ENCODE data around the gene PAPPA2.
"Not testable (repeated sequence)": the region's sequence is repeated elsewhere in the genome, so short reads cannot be mapped to it uniquely, and the experiment has no call there.

PAPPA2 gene

DNA sequence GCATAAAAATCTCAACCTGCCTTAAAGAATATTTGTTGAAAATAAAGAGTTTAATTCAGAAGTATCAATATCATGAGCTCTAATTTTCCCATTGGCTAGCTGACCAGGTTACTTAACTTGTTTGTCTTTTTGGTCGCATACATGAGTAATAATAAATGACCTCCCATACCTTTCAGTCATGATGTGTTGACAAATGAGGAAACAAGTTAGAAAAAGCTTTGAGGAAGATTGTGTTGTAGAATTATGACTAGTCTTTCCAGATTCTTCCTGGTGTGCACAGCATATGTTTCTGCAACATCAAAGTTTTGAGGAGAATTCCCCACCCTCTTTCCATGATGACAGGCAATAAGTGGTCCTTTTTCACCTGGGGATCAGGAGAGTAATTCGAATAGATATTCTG lies 17.6 kb upstream of the PAPPA2 start:
- DNase-seq (ENCODE audit: extremely low read depth, low read depth) = no peak
- H3K4me3 ChIP-seq (replicated peaks; ENCODE audit: low read depth, low read length) = no peak overlapping the region
- TF ChIP-seq, protein P1, sequence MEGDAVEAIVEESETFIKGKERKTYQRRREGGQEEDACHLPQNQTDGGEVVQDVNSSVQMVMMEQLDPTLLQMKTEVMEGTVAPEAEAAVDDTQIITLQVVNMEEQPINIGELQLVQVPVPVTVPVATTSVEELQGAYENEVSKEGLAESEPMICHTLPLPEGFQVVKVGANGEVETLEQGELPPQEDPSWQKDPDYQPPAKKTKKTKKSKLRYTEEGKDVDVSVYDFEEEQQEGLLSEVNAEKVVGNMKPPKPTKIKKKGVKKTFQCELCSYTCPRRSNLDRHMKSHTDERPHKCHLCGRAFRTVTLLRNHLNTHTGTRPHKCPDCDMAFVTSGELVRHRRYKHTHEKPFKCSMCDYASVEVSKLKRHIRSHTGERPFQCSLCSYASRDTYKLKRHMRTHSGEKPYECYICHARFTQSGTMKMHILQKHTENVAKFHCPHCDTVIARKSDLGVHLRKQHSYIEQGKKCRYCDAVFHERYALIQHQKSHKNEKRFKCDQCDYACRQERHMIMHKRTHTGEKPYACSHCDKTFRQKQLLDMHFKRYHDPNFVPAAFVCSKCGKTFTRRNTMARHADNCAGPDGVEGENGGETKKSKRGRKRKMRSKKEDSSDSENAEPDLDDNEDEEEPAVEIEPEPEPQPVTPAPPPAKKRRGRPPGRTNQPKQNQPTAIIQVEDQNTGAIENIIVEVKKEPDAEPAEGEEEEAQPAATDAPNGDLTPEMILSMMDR (IDR thresholded peaks at IDR 0.05; ENCODE audit: low read depth, low read length, missing control alignments) = no peak

DNA sequence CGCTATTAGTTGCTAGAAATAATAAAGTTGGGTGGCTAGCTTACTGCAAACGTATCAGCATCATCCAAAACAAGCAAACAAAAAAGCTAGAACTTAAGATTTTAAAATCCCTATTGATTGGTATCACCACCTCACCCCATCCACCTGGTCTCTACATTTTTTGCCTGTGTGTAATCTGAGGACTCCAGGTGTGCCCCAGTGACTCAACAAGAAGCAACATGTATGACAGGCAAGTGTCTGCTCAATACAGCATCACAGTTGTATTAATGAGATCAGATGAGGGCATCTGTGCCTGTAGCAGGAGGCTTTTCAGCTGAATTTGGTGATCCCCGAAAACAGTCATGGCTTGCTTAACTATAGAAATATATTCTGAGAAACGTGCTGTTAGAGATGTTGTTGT lies 14.6 kb upstream of the PAPPA2 start:
- H3K4me3 ChIP-seq (replicated peaks; ENCODE audit: low read depth, low read length) = no peak overlapping the region
- TF ChIP-seq, protein P1 (IDR thresholded peaks at IDR 0.05; ENCODE audit: low read depth, low read length, missing control alignments) = no peak
- DNase-seq (ENCODE audit: extremely low read depth, low read depth) = no peak

DNA sequence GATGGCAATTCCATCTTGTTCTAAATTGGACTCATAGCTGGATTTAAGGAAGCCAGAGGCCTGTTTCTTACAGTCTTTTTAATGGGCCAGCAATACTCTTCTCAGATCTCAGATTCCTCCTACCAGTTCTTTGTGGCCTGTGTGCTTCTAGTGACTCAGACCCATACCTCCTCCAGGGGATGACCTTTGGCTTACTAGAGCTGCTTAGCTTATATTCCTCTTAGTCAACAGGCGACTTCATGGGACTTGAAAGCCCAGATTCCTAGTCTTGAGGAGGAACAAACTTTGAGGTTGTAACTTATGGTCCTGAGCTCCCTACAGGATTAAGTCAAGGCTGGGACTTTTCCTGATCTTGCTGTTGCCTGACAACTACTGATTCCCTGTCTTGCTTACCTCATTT lies 12.4 kb upstream of the PAPPA2 start:
- TF ChIP-seq, protein P1 (IDR thresholded peaks at IDR 0.05; ENCODE audit: low read depth, low read length, missing control alignments) = no peak
- no peak overlapping the region for H3K4me3 ChIP-seq (replicated peaks; ENCODE audit: low read depth, low read length)
- no peak for DNase-seq (ENCODE audit: extremely low read depth, low read depth)

DNA sequence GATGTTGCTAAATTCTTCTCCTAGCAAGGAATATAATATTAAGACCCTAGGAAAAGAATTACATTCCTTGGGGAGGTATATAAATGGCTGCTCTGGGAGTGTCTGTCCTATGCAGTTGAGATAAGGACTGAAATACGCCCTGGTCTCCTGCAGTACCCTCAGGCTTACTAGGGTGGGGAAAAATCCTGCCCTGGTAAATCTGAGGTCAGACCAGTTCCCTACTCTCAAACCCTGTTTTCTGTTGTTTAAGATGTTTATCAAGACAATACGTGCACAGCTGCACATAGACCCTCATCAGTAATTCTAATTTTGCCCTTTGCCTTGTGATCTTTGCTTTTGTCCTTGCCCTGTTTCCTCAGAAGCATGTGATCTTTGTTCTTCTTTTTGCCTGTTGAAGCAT lies 11.2 kb upstream of the PAPPA2 start:
- not testable (repeated sequence) for H3K4me3 ChIP-seq (replicated peaks; ENCODE audit: low read depth, low read length); DNase-seq (ENCODE audit: extremely low read depth, low read depth)

DNA sequence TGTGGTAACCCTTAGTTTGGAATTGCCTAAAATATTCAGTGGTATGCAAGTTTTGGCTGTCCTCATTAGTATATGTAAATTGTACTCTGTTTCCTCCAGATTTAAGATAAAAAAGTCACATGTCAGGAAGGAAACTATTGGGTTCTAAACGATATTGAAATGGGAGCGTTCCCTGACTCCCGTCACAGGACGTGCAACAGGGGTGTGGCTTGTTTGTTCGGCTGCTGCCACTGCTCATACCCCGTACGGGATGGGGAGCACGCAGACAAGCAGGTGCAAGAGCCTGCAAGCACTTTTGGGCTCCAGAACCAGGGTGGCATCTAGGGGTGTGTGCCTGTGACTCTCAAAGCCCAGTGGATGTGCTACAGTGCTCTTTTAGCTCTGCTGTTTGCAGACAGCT lies 6.2 kb upstream of the PAPPA2 start:
- H3K4me3 ChIP-seq (replicated peaks; ENCODE audit: low read depth, low read length) = no peak overlapping the region
- DNase-seq (ENCODE audit: extremely low read depth, low read depth) = no peak
- TF ChIP-seq, protein P1 (IDR thresholded peaks at IDR 0.05; ENCODE audit: low read depth, low read length, missing control alignments) = no peak

DNA sequence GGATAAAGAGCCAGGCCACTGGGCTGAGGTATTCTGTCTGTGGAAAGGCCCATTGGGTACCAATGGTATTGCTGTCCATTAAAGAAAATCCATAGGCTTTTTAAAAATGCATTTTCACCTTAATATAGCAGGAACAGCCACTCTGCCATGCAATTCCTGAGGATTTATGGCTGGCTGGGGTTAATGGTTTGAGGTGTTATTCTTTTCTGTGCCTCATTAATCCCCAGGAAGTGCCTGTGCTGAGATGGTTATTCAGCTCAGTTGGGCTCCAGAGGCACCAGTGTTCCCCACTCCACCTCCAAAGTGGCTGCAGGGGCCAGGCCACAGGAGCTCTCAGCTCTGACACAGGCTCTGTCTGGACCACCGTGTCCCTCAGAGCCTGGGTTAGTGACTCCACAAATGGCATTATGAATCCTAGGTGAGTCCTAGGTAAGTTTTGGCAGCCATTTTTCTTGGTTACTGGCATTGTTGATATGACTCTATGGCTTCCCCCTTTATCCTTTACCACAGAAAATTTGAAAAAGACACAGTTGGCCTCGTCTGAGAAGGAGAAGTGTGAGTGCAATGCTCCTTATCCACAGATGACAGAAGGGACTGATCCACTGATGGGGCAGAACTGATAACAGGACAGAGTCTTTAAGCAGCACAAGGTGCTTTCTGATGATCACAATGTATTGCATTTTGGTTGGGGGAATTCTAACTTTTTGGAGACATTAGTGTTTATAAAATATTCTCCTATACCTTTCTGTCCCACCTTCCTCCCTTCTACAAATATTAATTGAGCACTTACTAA lies 2.2 kb upstream of the PAPPA2 start:
- DNase-seq (ENCODE audit: extremely low read depth, low read depth) = no peak
- no peak overlapping the region for H3K4me3 ChIP-seq (replicated peaks; ENCODE audit: low read depth, low read length)
- TF ChIP-seq, protein P1 (IDR thresholded peaks at IDR 0.05; ENCODE audit: low read depth, low read length, missing control alignments) = no peak

DNA sequence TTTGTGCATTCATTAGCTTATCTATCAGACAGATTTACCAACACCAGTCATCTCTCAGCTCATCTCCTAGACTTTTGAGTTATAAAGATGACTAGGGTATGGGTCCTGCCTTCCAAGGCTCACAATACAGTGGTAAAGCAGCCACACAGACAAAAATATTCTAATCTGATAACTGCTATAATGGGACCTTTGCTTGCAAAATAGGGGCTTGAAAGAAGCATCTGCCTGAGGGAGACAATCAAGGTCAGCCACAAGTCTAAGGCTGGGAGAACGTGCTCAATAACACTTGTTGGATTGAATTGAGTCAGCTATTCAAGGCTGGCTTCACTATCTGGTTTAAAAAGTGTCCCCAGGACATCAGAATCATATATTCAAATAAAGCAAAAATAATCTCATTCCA lies 1.4 kb upstream of the PAPPA2 start:
- H3K4me3 ChIP-seq (replicated peaks; ENCODE audit: low read depth, low read length) = no peak overlapping the region
- TF ChIP-seq, protein P1 (IDR thresholded peaks at IDR 0.05; ENCODE audit: low read depth, low read length, missing control alignments) = no peak
- no peak for DNase-seq (ENCODE audit: extremely low read depth, low read depth)

Measured in HFF-Myc (cell line).